GM19193 (cell line): ENCODE results near the gene PLA2G7.

Experiments used
- POLR2A ChIP-seq: IDR thresholded peaks from 4 replicates; pipeline ENCODE4 v1.6.1; 2011; ENCODE audit not compliant: insufficient read depth, insufficient read length; ENCODE audit errors: extremely low read depth

The PLA2G7 gene

GRCh38 chr6:46667377-46667776 is 67.8 kb downstream of the PLA2G7 start:
- TF ChIP-seq POLR2A, result no peak

- no peak for TF ChIP-seq POLR2A
These were observed 73.7 kb downstream of the PLA2G7 start for GRCh38 chr6:46661483-46661882.

GRCh38 chr6:46657642-46658041 is 77.5 kb downstream of the PLA2G7 start:
- TF ChIP-seq POLR2A, result no peak

GRCh38 chr6:46655803-46656202 is 79.4 kb downstream of the PLA2G7 start:
- no peak for TF ChIP-seq POLR2A
